Uterus (tissue), 2 donors: ENCODE data around the gene CRADD.

Experiments
- CTCF ChIP-seq, 4 experiments: fragments of 200-600 bp in 2 of 4; fragments of 450-650 bp in 2 of 4; sonication (generic) in 2 of 4; IDR thresholded peaks; one replicate each; pipeline ENCODE4 v1.5.1; 2016 to 2019; ENCODE audit warnings: antibody characterized with exemption in 4 of 4, mild to moderate bottlenecking in 2 of 4, moderate library complexity in 1 of 4
- POLR2A ChIP-seq, 2 donors: fragments of 450-650 bp; IDR thresholded peaks; one replicate each; pipeline ENCODE4 v1.6.1; 2016; ENCODE audit warnings: antibody characterized with exemption in 2 of 2, mild to moderate bottlenecking in 1 of 2, moderate library complexity in 1 of 2

DNA sequence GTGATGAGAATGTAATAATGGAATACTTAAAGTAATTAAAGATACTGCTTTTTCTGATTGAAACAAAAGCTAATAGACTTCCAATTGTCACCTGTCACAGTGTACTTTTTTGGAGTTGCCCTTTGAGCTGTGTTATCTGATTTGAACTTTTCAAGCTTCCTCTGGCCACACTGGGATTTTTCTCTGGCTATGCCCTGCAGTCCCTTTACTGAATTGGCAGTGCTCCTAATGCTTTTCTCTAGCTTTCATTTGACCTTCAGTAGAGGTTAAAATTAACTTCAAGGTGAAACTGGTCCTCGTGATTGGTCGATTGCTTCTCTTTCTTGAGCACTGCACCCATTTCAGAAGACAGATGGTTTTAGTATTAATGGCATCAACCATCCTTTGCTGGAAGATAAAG lies 89.2 kb downstream of the CRADD start:
- TF ChIP-seq CTCF (IDR thresholded peaks at IDR 0.05) (no peak), POLR2A (IDR thresholded peaks at IDR 0.05) (no peak)
